ENCODE data around the gene TEC.

- TF ChIP-seq CTCF (IDR thresholded peaks at IDR 0.05) (no peak), POLR2A (IDR thresholded peaks at IDR 0.05) (no peak), POLR2AphosphoS5 (IDR thresholded peaks at IDR 0.05) (no peak)
Observed at GRCh38 chr4:48250343-48250742, 19.3 kb downstream of the TEC start.
